HG03571 (cell line): ENCODE results near the gene SERPINE2.
"Not testable (repeated sequence)": the region's sequence is repeated elsewhere in the genome, so short reads cannot be mapped to it uniquely, and the experiment has no call there.

Experiments
- ATAC-seq: cut with Tn5 transposase; IDR thresholded peaks from one replicate; pipeline ENCODE4 v1.9.1; 2021; ENCODE audit not compliant: unreplicated experiment

SERPINE2 gene

DNA sequence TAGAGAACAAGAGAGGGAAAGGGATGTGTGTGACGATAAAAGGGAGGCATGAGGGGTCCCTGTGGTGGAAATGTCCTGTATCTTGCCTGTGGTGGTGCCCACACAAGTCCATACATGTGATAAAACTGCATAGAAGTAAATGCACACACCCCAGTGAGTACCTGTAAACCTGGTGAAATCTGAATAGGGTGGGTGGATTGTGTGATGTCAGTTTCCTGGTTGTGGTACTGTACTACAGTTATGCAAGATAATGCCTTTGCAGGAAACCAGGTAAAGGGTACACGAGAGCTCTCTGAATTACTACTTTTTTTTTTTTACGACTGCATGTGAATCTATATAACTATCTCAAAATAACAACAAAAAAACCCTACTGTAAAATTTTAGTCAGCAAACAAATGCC is 22.1 kb downstream of the SERPINE2 start:
- no peak for ATAC-seq

DNA sequence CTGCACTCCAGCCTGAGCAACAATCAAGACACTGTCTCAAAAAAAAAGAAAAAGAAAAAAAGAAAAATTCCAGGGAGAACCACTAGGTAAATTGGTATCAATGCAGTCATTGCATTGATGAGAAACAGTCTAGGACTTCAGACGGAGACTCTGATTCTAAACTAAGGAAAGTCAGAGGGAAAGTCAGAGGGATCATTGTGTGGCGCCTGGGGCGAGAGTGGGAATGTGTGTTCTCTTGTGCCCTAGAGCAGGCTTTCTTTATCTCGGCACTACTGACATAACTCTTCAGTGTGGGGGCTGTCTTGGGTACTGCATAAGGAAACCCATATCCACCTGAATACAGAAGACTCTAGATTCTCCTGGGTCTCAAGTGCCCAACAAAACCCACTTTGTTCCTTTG is 24.8 kb downstream of the SERPINE2 start:
- no peak for ATAC-seq

DNA sequence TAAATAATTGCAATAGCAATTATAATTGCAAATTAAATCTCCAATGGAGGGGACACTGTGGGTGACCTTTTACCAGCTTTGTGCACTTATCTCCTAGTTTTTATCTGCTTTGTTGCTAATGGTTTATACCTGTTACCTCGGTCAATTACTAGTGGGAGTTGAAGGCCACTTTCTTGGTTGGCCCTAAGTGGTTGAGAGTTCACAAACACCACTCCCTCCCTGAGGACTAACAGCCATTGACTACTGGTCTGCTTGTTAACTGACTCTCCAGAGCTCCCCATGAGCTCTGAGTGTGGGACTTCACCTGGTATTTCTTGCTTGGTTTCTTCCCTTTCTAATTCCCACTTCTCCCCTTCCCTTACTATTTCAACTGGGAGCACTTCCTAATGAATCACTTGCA is 27.2 kb downstream of the SERPINE2 start:
- no peak for ATAC-seq

DNA sequence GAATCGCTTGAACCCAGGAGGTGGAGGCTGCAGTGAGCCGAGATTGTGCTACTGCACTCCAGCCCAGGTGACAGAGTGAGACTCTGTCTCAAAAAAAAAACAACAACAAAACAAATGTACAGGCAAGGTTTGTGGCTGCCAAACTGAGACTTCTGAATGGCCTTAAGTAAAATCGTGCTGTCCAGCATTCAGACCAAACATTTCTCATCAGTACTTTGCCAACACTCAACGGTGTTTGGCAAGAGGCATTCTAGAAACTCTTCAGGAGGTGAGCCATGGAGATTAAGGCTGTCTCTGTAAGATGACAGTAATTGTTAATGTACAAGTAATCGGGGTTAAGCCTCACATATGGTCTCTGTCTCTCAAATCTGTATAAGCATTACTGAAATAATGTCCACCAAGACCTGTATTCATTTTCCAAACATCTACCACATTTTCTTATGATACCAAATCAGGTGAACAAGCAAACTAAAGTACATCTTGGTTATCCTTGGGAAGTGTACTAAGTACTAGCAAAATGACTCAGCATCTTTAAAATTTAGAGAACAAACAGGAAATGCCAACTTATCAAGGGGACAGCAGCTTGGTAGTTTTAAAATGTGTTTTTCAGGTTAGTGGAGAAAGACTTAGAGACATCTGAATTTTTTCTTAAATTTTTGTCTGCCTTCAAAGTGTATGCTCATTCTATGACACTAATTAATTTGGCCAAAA is 29.3 kb downstream of the SERPINE2 start:
- ATAC-seq: no peak

DNA sequence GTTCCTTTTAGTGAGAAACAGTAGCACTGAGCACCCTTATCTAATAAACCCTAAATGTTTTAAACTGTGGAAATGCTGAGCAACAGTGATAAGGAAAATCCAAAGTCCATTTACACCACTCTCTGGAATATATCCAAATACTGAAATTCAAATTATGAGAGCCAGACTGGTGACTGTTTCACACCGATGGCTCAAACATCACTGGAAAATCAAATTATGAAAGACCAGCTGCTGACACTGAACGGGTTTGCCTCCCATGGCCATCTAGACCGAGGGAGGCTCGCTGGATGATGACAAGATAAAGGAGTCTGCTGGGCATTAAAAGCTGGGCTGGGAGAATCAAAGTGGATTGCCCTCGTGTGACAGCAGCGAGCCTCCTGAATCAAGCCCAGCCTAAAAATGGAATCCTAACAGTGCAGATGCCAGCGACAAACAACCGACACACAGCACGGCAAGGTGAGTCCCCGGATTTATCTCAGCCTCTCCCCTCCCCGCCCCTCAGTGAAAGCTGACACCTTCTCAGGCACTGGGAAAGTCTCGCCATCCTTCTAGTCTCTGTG is 30.3 kb downstream of the SERPINE2 start:
- no peak for ATAC-seq

DNA sequence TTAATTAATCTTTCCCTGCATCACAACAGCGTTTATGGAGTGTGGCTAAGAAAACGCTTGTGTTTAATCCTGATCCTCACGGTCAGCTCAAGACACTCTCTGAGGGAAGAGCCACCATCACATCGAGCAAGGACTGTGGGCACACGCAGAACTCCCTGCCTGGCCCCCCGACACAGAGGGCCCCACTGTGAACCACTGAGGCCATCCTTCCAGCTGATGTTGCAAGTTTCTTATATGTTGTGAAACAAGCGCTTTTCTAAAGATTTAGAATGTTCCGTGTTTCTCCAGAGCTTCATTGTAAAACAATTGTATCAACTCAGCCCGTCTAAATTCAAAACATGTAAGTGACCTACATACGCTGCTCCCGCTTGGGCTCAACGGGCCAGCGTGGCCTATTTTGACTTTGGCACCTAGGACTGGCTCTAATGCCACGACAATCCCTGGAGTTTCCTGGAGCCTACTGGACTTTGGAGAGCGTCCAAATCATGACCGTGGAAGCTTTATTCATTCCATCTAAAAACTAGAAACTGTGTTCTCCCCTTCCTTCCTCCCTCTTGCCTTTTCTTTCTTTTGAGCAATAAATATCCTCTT is 34.9 kb downstream of the SERPINE2 start:
- no peak for ATAC-seq

DNA sequence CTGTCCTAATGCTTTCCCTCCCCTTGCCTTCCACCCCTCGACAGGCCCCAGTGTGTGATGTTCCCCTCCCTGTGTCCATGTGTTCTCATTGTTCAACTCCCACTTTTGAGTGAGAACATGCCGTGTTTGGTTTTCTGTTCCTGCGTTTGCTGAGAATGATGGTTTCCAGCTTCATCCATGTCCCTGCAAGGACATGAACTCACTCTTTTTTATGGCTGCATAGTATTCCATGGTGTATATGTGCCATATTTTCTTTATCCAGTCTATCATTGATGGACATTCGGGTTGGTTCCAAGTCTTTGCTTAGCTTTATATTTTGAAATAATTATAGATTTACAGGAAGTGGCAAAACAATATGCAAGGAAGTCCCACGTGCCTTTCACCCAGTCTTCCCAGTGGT is 38.4 kb downstream of the SERPINE2 start:
- not testable (repeated sequence) for ATAC-seq

DNA sequence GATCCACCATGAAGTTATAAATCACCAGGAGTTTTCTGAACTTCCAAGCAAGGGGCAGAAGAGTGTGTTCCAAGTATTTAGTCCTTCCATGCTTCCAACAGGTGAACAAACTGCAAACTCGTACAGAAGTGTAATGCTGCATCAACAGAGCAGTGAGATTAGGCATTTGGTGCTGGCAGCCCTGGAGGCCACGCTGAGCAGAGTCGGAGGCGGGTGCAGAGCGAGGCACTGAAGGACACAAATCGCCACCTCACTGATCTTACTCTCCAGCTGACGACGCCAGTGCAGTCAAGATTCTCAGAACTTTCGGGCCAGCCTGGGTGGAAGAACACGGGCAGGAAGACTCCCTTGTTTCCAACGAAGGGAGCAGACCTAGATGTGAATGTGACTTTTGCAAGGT is 39.2 kb downstream of the SERPINE2 start:
- ATAC-seq: no peak

DNA sequence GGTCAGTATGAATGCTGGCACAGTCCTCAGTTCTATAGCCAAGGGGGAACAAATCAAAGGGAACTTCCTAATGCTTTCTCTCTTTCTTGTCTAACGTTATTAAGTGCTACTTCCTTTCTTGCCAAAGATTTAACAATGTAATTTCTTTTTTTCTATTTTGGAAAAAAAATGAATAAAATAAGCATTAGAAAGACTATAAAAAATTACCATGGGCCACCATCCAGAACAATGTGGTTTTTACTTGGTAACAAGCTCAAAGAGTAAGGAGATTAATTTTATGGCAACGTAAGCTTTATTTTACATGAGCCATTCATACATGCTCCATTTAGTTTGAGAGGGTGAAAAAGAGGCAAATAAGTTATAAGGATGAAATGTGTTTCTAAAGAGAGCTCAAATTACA is 40.1 kb downstream of the SERPINE2 start:
- no peak for ATAC-seq

DNA sequence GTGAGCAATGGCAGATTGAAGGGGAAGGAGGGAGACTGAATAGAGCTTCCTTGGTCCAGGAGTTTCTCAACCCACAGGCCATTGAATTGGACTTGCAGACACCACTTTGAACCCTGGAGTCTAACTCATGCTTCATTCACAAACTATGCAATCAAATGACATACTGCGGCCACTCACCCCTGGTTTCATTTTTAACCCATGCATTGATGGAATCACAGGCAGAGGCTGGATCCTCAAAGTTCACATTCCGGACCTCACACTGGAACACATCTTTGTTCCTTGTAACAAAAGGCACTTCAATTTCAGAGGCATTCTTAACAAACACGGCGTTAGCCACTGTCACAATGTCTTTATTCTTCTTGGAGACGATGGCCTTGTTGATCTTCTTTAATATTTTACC is 41.1 kb downstream of the SERPINE2 start:
- ATAC-seq: no peak

DNA sequence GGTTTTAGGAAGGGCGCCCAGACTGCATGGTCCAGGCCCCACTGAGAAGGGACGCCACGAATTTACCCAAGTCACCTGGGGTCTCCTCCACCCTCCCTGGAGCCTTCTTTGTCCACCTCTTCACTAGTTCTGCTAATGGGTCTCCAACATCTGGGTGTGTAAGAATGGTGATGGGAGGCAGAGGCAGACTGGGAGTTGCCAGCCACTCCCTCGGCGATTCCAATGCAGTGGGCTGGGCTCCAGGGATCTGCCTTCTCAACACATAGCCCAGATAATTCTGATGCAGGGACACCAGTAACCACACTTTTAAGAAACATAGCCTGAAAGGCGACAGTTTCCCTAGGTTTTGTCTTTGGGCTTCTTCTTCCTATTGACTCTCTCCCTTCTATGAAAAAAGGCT is 42.7 kb downstream of the SERPINE2 start:
- no peak for ATAC-seq

DNA sequence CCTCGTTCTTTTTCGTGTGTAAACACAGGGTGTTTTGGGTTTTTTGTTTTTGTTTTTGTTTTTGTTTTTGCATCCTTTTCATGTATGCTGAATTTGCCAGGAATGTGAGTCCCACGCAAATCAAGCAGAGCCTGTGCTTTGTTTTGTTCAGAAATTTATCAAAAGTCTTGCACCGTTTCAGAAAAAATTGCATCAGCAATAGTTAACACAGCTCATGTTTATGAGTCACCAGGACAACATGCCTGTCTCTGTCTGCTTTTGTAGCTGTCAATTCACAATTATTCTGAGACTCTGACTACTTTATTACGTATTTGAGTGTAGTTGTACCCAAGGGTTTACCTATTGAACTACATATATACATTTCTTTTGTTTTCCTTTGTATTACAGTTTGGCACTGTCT is 43.5 kb downstream of the SERPINE2 start:
- no peak for ATAC-seq

DNA sequence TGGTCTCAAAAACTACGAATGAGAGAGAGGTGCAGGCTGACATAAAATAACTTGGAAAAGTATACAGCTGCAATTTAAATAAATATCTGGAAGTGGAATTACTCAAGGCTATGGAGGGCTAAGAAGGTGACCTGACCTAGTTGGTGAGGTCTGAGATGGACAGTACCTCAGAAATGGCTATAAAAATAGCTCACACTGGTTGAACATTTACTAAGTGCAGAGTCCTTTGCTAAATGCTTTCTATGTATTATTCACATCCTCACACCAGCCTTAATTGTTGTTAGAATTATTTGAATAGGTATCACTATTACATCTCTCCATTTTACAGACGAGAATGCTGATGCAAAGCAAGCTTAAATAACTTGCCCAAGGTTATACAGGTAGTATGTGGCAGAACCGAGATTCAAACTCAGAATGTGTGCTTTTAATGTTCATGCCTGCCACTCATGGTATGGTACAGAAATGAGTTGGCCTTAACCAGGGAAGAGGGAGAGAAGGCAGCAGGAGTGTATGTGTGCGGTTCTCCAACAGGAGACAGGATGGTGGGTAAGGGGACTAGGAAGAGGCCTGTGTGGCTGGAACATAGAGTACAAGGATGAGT is 44.4 kb downstream of the SERPINE2 start:
- ATAC-seq: no peak

DNA sequence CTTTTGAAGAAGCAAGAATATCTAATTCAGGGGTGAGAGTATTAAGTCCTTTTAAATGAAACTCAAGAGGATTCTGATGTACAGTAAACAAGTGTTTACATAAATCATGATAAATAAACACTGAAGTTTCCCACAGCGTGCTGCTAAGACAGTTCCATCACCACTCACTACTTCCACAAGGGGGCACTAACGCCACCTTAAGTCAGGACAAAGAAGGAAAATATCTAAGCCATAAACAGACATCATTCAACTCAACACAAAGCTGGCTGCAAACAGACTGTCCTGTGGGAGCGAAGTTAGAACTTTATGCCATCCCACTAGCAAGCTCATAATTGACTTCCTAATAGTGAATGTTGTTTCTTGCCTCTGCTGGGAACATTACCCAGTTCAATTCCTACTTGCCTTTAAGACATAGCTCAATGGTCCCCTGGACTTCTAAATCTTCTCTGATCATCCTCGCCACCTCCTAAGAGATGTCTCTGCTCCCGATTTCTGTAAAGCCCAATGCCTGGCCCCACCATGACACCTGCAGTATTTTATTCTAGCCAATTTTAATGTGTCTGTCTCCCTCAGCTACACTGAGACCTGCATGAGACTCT is 45.4 kb downstream of the SERPINE2 start:
- ATAC-seq: no peak

DNA sequence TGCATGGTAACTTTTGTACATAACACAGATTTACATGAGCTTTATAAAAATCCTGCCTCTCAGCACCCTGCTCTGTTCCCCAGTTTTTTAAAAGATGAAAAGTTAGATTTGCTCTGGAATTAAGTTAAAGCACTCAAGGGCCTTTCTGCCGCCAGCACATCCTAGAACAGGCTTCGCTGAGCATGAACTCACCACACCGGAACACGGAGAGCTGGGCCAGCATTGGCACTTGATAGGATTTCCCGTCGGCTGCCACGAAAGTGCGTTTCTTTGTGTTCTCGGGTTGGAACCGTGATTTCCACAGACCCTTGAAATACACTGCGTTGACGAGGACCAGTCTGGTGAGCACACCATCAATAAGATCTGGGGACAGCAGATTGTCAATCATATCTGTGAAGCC is 47.5 kb downstream of the SERPINE2 start:
- ATAC-seq: no peak

DNA sequence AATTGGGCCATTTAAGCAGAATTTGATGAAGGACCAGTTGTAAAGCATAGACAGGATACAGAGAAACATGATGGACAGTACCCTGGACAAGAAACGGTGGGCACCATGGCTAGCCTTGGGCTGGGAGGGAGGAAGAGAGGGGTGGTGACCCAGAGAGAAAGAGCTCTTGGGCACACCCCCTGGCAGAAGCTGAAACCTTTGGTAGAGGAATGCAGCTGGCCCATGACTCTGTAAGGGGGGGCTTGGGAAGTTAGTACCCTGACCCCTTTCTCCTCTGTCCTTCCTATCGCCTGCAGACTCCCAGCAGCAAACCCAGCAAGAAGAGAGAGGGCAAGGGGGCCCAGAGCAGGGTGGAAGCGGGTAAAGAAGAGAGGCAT is 49.2 kb downstream of the SERPINE2 start:
- no peak for ATAC-seq

DNA sequence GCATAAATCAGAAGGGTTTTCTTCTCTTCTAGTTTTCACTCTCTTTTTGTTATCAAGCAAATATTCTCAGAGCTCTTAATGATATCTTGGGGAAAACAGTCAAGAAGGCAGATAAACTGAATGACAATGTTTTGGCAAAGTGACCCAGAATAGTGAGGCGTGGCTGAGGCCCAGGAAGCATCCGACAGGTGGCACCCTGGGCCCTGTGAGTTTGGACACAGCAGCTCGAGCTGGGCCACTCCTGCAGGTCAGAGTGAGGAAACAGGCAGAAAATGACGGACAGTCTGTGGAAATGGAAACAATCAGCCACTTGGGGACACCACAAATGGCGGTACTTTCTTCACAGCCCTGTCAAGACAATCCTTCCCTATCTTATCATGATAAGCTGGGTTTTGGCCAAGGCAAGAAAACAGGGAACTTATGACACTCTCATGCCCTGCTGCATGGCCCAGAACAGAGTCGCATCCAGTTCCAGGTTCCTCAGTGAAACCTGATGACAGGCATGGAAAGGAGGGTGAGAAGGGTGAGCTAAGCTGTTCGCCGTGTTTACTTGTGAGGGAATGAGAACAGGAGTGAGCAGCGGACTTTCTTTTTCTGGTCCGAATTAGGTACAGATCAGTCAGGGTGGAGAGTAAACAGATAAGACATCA is 49.8 kb downstream of the SERPINE2 start:
- ATAC-seq: no peak

DNA sequence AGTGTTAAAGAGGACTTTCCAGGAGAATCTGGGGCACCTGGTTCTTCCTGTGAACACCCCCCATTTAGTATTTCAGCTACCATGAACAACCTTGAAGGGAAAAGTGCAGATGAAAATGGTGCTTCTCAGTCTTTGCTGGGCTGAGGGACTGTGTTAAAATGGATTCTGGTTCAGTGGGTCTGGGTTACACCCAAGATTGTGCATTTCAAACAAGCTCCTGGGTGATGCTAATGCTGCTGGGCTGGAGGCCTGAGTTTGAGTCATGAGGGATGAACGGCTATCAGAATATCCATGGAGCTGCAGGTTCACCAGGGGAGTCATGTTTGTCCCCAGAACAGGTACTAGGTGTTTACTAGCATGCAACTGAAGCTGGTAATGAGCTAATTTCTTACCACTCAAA is 57.8 kb downstream of the SERPINE2 start:
- no peak for ATAC-seq

DNA sequence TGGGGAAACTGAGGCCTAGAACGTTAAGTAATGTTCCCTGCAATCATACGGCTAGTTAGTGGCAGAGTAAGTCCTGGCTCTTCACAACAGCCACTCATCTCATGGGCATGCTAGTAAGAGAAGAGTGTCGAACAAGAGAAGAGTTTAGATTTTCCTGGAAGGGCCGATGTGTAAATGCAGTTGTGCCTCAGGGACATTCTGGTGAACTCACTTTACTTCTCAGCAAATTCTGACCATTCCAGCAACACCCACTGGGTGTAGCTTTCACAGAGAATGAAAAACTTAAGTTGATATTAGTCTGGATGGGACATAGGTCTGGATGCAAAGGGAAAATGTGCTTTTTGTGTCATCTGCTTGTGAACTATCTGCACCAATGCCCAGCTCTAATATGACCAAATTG is 58.3 kb downstream of the SERPINE2 start:
- ATAC-seq: no peak

DNA sequence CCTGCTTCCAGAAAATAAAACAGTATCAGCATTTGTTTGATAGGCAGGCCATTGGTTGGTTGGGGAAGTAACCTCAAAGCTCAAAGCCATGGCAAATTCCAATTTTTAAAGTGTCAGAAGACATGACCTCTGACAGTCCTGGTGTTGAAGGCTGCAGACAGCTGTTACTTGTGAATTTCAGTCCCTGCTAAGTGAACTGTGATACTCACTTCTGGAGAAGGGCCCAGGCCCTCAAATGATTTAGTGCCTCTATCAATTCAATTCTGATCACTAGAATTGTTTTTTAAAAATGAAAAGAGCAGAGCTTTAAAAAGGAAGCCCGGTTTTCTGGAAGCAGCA is 58.7 kb downstream of the SERPINE2 start:
- ATAC-seq: no peak

DNA sequence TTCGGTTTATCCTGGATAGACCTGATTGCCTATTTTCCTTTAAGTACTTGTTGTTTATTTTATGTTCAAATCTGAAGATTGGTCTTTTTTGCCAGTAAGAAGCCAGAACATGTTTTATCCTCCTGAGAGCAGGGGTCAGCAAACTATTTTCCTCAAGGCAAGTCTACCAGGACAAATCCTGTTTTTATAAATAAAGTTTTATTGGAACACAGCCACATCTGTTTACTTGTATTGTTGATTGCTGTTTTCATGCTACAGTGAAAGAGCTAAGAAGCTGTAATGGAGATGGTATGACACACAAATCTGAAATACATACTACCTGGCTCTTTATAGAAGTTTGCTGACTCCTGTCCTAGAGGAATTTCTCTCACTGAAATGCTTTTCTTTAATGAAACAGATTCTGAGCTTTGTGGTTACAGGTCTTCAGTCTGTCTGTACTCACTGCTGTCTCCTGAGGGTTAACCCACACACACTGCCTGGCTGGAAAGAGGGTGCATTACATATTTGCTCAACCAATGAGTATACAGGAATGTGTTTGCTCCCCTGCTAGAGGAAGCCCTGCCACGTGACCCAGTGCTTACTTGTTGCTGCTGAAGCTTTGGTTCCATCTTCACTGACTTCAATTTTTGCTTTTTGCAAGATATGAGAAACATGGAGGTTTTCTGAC is 59.2 kb downstream of the SERPINE2 start:
- ATAC-seq: no peak
